RWPE2 (cell line): ENCODE measurements around the gene GDI2.

Experiments used
- ATAC-seq: fragments of 200-7000 bp; cut with Tn5 transposase; 3 replicates; pipeline ENCODE4 v1.9.1; 2021; ENCODE audit warnings: low read depth
- DNase-seq: peaks from one replicate; pipeline ENCODE4 v3.0.0-alpha.2; 2020; ENCODE audit warnings: low spot score
- H3K27ac ChIP-seq: fragments of 450-650 bp; 2 replicates; pipeline ENCODE4 v1.5.1; 2017; ENCODE audit warnings: mild to moderate bottlenecking; ENCODE audit not compliant: poor library complexity, severe bottlenecking
- H3K27me3 ChIP-seq: fragments of 250-450 bp; sonication (Bioruptor Pico); 2 replicates; pipeline ENCODE4 v1.5.1; 2021; ENCODE audit warnings: mild to moderate bottlenecking, moderate library complexity; ENCODE audit not compliant: insufficient read depth, poor library complexity, severe bottlenecking
- H3K36me3 ChIP-seq: fragments of 250-450 bp; sonication (Bioruptor Pico); 2 replicates; pipeline ENCODE4 v1.5.1; 2020; ENCODE audit warnings: low read depth, mild to moderate bottlenecking, moderate library complexity
- H3K4me1 ChIP-seq: fragments of 250-450 bp; sonication (Bioruptor Pico); 2 replicates; pipeline ENCODE4 v1.5.1; 2021; ENCODE audit warnings: mild to moderate bottlenecking, moderate library complexity; ENCODE audit not compliant: insufficient read depth, poor library complexity, severe bottlenecking
- H3K4me3 ChIP-seq: fragments of 250-450 bp; sonication (Bioruptor Pico); 2 replicates; pipeline ENCODE4 v1.5.1; 2021; ENCODE audit warnings: mild to moderate bottlenecking, moderate library complexity; ENCODE audit not compliant: severe bottlenecking
- H3K9me3 ChIP-seq: fragments of 250-450 bp; sonication (Bioruptor Pico); 2 replicates; pipeline ENCODE4 v1.5.1; 2021; ENCODE audit warnings: mild to moderate bottlenecking, moderate library complexity; ENCODE audit not compliant: severe bottlenecking
- CTCF ChIP-seq: fragments of 450-650 bp; IDR thresholded peaks from one replicate; pipeline ENCODE4 v1.5.1; 2017; ENCODE audit warnings: mild to moderate bottlenecking, moderate library complexity; ENCODE audit not compliant: poor library complexity, severe bottlenecking

Gene GDI2

GRCh38 chr10:5741276-5741675 is 72.0 kb downstream of the GDI2 start:
- DNase-seq (no peak), ATAC-seq (no peak)
- H3K4me3 ChIP-seq: no peak overlapping the region
- H3K4me1 ChIP-seq: no peaks in the 10 kb centered on the region
- no peaks in the 10 kb centered on the region for H3K27me3 ChIP-seq
- H3K36me3 ChIP-seq: peaks cover 60% of the 10 kb centered on the region
- TF ChIP-seq CTCF: no peak
- H3K27ac ChIP-seq: no peak overlapping the region
- no peaks in the 10 kb centered on the region for H3K9me3 ChIP-seq

- Histone ChIP-seq H3K9me3 (no peaks in the 10 kb centered on the region), H3K4me3 (no peak overlapping the region)
- no peak for TF ChIP-seq CTCF
Observed at GRCh38 chr10:5738427-5738826, 74.8 kb downstream of the GDI2 start.

GRCh38 chr10:5737352-5737751 is 75.9 kb downstream of the GDI2 start:
- Histone ChIP-seq H3K36me3 (peaks cover 56% of the 10 kb centered on the region), H3K27me3 (no peaks in the 10 kb centered on the region), H3K27ac (no peak overlapping the region), H3K4me1 (no peaks in the 10 kb centered on the region), H3K9me3 (no peaks in the 10 kb centered on the region), H3K4me3 (no peak overlapping the region)
- no peak for TF ChIP-seq CTCF
- ATAC-seq: no peak
- no peak for DNase-seq

More at GRCh38 chr10:5738427-5738826, 74.8 kb downstream of the GDI2 start:
- no peaks in the 10 kb centered on the region for H3K27me3 ChIP-seq
- no peak for ATAC-seq
- H3K27ac ChIP-seq: no peak overlapping the region
- DNase-seq: no peak
- no peaks in the 10 kb centered on the region for H3K4me1 ChIP-seq
- peaks cover 58% of the 10 kb centered on the region for H3K36me3 ChIP-seq

- TF ChIP-seq CTCF: no peak
- Histone ChIP-seq H3K36me3 (peaks cover 50% of the 10 kb centered on the region), H3K27ac (no peak overlapping the region)
Observed at GRCh38 chr10:5736591-5736990, 76.6 kb downstream of the GDI2 start.

GRCh38 chr10:5735119-5735518 is 78.1 kb downstream of the GDI2 start:
- Histone ChIP-seq H3K9me3 (no peaks in the 10 kb centered on the region), H3K4me3 (no peak overlapping the region), H3K36me3 (peaks cover 54% of the 10 kb centered on the region), H3K4me1 (no peaks in the 10 kb centered on the region), H3K27me3 (no peaks in the 10 kb centered on the region), H3K27ac (no peak overlapping the region)
- ATAC-seq (no peak), DNase-seq (no peak)
- no peak for TF ChIP-seq CTCF

More at GRCh38 chr10:5736591-5736990, 76.6 kb downstream of the GDI2 start:
- no peak for DNase-seq
- ATAC-seq: no peak
- Histone ChIP-seq H3K4me1 (no peaks in the 10 kb centered on the region), H3K4me3 (no peak overlapping the region), H3K27me3 (no peaks in the 10 kb centered on the region), H3K9me3 (no peaks in the 10 kb centered on the region)
